Kasumi-1 (cell line): ENCODE data around the gene PRIMA1.

Source experiments
- DNase-seq, 2 experiments: peaks; one replicate each; lab custom pipeline; 2025; lab: John Stamatoyannopoulos, UW

Gene PRIMA1

DNA sequence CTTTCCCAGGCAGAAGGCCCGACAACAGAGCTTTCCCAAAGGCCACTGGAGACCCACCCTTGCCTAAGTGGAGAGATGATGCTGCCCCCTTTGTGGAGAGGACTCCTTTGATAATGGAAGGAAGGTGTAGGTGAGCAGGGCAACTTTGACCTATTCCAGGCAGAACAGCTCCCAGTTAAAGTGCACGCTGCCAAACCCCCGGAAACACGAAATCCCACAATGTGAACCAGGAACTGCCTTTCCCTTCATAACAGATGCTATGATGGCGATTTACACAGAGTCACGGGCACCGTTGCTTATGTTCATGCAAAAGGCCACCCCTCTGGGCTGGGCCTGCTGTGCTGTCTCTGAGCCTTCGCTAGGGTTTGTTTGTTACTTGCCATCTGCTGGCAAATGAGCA is 34.6 kb downstream of the PRIMA1 start:
- no peak for DNase-seq

DNA sequence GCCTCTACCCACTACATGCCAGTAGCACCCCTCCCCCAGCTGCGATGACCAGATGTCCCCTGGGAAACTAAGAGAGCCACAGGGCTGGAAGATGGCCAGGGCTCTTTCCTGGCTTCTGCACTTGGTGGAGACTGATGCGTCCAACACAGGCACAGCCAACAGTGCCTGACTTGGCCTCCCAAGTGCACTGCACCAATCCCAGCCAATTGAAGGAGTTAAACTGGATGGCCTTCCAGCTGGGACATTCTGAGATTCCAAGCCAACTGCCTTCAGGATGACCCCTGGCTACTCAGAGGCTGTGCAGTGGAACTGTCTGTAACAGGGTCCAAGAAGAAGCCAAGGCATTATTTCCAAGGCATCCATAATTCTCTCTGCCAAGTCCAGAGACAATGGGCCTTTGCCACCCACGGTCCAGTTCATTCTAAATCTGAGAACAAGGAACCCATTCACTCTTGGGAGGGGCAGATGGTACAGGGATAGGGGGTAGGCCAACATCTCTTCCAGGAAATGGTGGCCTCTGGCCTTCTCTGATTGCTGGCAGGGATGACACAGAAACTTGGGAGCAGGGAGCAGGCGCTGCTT is 35.2 kb downstream of the PRIMA1 start:
- DNase-seq, result no peak

DNA sequence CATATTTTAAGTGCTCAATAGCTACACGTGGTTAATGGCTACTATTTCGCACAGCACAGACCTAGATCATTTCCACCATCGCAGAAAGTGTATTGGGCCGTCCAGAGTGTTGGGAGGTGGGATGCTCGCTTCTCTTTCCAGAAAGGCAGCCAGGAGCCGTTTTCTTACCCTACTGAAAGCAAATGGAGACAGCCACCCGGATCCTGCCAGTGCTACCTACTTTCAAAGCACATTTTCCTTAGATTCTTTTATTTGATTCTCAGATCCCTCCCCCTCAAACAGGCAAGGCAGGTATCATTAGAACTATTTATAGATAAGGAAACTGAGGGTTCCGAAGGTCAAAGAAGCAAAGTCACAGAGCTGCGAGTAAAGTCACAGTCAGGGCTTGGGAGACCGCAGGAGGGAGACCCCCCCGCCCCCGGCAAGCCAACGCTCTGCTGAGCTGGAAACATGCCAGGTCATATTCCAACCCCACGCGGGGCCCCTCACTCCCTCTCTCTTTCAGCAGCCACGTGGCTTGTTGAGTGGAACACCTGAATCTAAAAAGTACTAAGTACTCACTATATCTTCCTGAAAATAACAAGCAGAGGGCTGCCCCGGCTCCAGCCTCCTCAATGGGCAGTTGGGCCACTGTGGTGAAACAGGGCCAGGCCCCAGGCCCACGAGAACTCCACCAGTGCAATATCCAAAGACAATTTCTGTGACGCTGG is 36.2 kb downstream of the PRIMA1 start:
- DNase-seq, result no peak

DNA sequence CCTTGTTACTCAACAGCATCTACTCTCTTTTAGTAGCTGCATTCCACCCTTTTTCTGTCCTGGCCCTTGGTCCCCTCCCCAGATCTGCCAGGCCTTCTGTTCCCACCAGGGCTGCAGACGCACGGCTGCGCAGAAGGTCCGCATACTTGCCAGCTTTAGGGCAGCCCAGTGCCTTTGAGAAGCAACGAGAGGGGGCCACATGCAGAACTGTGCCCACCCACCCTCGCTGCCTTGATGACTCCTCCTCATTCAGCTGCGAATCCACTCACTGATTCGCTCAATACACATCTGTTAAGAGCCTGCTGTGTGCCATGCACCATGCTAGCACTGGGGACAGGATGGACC is 39.2 kb downstream of the PRIMA1 start:
- no peak for DNase-seq

DNA sequence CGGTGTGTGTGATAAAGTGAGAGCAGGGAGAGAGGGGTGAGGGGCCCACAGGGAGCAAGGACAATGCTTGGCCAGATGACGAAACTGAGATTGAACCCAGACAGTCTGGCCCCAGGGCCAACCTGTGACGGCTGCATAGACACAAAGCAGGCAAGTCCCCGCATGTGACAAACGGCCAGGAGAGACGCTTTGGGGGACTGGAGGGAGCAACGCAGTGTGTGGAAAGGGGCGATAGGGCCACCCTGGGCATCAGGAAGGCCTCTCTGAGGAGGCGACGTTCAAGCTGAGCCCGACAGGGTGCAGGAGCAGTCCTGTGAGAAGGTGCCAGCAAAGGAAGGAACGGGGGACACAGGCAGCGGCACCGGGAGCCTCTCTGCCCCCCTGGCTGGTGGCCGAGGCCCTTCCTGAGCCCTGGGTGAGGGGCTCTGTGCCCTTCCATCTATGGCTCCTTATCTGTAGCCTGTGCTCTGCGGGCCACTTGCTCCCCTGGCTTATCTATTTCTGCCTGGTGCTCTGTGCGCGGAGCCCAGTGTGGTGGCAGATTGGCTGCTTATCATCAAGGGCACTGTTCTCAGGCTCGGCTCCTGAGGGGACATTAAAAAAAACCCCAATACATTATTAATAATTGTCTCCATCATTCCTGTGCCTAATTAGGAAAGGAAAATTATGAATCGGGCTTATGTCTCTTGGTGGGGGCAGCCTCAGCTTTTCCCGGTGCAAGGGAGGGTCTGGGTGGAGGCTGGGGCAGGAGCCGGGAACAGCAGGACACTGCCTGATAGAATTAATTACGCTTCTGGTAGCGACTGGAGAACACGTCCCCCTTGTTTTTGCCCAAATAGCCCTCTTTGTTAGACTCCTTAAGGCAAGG is 39.8 kb downstream of the PRIMA1 start:
- DNase-seq, result no peak

DNA sequence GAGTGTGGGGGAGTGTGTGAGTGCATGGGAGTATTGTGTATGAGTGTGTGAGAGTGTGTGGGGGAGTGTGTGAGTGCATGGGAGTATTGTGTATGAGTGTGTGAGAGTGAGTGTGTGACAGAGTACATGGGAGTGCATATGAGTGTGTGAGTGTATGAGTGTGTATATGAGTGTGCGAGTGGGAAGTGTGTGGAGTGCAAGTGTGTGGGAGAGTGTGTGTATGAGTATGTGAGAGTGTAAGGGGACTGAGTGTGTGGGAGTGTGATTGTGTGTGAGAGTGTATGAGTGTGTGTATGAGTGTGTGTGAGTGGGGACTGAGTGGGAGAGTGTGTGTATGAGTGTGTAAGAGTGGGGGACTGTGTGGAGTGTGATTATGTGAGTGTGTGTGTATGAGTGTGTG is 40.7 kb downstream of the PRIMA1 start:
- DNase-seq, result no peak

DNA sequence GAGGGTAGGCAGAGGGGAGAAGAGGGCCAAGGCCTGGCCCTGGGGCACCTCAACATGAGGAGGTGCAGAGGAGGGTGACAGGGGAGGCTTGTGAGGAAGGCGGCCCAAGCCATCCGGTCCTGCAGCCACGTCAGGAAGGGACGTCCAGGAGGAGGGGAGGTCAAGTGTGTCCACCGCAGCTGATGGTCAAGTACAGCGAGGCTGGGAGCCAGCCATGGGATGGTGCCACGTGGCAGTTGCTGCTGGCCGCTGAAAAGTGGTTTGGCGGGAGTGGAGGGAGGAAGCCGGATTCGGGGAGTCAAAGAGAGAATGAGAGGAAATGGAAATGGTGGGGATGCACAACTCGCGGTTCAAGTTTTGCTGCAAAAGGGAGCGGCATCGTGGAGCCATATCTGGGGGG is 41.2 kb downstream of the PRIMA1 start:
- DNase-seq, result no peak

DNA sequence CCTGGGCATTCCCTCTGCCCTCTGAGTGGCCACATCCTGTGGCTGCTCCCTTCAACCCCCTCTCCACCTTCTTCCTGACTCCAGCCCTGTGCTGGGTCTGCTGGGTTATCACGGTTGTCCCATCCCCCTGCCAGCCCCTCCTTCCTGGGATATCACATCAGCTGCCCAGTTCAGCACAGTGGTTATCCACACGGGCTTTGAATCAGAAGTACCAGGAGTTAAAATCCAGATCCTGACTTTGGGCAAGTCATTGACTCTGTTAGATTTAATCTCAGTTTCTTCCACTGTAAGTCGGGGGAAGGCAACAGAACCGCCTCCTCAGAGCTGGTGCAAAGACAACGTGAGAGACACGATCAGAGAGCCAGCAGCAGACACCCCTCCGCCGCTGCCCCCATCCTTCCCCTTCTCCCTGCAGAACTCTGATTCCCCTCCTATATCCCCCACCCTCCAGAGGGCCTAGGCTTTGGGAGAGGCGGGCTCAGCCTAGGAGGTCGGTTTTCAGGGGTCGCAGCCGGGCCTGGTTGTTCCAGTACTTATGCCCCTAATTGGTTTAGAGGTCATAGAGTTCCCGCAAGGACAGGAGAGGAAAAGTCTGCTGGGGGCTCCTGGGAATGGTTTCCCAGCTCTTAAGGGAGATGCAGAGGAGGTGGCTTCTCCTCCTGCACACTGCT is 42.5 kb downstream of the PRIMA1 start:
- no peak for DNase-seq

DNA sequence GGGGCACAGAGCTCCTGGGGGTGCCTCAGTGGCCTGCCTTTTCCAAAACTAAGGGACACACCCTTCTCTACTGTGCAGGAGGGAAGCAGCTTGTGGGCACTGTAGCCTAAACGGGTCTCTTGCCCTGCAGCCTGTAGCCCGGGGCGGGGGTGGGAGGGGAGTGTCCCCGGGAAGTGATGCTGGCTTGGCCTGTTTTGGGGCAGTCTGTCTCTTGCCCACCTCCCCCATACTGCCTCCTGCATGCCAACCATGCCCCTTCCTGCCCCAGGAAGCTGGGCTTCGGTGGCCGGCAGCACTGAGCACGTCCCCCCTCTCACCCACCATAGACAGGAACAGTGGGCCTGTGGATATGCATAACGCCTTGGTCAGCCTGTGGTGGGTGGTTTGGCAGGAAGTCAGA is 43.4 kb downstream of the PRIMA1 start:
- no peak for DNase-seq

DNA sequence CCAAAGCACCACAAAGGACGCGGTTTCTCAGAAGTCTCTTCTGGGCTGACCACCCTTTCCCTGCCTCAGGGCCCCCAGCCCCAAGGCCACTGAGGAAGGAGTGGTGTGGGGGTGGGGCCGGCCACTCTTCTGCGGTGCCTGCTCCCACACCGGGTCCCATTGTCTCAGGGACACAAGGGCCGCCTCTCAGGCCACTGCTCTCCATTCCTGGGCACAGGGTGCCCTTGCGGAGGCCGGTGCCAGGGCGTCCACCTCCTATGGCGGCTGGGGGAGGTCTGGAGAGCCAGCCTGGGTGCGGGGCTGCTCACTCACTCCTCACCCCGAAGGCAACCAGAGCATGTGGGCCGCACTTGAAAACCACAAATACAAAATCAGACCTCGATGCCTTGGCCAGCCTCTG is 44.1 kb downstream of the PRIMA1 start:
- DNase-seq, result no peak

DNA sequence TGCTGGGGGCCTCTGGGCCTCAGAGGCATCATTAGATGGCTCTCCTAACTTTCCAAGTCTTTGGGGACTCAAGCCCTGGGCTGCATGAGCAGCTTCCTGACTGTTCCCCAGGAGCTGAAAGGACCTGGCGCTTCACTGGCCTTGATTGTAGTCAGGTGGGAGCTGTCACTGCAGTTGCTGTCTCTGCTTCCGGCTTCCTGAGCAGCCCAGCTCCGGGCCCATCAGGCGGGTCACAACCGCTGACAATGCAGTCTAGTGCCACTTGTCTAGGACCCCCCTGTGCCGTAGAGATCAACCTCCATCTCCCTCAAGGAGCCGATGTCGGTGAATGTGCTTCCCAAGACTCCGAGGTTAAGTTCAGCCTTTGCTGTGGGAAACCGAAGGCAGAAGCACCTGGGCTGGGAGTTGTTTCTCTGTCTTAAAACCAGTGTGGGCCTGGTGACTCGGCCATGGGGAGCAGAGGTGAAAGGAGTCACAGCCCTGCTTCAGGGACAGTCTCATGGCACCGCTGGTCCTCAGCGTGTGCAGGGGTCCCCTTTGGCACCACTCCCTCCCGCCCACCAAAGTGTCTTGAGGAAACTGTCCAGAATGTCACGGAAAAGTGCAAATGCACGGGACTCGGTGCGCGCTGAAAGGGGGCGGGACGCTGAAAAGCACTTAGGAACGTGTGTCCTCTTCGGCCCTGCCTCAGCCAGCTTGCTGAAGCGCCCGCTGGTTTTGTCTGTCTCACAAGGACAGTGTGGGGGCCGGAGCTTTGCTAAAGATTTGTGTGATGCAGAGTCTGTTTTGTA is 44.8 kb downstream of the PRIMA1 start:
- DNase-seq, result no peak

DNA sequence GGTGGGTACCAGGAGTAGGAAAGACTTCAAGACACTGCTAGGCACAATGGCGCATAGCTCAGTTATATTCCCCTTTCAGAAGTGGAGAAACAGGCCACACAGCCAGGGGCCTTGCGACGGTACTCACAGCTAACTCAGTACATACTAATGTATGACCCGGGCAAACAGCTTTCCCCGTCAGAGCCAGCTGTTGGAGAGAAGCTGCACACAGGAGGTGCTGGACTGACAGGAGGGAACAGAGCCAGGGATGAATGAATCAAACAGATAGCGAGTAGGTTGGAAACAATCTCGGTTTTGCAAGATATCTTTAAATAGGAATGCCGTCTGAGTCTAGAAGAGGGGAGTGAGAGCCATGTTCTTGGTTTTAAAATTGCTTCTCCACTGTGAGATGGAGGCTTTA is 45.5 kb downstream of the PRIMA1 start:
- DNase-seq, result no peak

DNA sequence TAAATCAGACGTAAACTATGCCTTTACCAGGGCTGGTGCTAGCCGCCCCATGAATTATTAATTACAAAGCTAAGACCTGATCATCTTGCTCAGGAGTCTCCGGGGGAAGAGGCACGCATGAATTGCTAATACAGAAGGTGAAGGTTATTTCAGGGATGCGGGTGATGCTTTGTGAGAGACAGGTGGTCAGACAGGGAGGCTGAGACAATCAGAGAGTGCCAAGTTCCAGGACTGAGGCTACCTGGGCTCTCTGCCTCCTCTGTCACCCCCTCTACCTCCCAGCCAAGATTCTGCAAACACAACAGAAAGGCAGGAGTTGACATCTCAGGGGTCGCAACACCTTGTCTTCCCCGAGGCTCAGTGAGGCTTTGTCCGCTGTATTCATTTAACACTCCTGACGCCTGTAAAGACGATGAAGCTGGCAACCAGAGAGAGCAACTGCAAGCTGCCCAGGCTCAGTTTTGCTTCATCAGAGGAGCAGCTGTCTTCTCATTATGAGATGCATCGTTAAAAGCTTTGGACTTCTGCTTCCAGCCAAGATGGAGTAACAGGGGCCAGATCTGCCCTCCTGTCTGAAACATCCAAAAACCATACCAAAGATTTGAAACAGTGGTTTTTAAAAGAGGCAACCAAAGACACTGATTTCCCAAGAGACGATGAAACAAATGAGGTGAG is 46.6 kb downstream of the PRIMA1 start:
- DNase-seq, result no peak

DNA sequence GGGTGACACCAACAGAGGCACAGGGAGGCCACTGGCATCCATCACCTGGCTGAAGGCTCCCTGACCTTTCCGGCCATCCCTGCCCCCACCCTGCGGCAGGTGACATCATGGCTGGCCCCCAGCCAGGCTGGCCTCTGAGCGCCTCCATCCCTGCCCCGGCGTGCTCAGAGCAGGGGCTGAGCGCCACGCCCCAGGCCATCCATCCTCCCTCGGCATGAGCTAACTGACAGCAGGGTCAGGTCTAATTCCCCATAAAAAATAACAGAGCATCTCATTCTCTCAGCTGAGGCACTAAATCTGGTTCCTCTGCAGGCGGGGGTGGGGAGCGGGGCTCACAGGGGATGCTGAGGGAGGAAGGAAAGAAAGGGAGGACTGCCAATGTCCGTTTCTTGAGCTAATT is 50.7 kb downstream of the PRIMA1 start:
- DNase-seq, result no peak

DNA sequence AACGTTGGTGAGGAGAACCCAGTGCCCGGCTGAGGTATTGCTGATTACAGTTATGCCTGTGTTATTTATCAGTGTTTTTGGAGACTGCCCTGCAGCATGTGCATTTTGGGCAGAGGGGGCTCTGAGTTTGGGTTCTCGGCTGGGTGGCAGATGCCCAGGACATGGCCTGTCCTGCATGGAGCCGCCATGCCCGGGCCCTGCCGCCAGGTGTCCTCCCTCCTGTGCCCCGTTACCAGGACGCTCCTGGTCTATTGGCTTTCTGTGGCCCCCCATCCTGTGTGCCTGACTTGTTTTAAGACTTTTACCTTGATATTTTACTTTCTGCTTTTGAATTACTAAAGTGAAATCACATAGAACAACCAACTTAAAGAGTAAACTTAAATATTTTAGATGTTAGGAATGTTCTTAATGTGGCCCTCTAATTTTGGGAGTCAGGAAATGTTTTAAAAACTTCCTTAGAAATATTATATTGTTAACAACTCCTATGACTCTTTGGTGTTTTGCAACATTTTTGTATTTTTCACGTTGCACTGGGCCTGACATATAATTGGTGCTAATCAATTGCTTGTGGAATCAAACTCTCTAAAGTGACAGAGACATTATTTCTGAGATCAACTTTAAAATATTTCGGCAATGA is 51.8 kb downstream of the PRIMA1 start:
- no peak for DNase-seq

DNA sequence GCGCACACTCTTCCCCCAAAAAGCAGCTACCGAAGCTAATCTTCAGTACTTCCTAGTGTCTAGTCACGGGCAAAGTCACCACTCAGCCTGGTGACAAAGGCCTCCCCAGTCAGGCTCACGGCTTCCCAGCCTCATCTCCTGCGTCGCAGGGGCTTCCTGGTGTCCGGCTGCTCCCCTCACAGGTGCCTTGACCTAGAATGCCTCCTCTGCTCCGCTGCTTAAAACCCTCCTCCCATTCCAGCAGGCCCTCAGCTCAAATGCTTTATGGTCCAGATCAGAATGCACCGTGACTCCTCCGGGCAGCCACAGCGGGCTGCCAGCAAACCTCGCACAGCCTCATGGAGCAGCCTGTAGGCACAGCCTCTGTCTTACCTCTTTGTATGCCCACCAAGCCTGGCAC is 53.1 kb downstream of the PRIMA1 start:
- DNase-seq, result no peak

DNA sequence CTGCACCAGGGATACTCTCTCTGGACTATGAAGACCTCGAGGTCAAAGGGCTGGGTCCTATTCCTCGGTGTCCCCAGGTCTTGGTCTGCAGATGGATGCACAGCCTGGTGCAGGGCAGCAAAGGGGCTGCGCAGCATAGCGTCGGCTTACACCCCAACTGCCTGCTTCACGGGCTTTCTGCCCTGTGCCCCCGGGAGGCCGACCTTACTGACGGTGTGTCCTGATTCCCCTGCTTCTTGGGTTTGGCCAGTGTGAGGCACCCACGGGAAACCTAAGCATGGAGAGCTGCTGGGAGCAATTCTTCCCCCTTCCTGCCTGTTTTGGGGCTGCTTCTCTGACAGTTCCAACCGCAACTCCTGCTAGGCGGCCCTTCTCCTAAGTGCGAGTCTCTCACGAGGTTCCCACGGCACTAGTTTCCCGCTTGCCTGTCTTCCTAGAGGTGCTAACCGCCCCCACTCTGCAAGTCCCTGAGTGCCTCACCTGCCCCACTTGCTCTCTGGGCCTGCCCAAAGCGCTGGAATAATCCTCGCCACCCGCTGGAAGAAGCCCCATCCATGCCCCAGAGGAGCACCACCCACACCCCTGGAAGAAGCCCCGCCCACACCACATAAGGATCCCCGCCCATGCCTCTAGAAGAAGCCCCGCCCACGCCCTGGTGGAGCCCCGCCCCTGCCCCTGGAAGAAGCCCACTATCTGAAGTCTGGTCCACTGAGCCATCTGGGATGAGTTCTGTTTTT is 54.0 kb downstream of the PRIMA1 start:
- no peak for DNase-seq

DNA sequence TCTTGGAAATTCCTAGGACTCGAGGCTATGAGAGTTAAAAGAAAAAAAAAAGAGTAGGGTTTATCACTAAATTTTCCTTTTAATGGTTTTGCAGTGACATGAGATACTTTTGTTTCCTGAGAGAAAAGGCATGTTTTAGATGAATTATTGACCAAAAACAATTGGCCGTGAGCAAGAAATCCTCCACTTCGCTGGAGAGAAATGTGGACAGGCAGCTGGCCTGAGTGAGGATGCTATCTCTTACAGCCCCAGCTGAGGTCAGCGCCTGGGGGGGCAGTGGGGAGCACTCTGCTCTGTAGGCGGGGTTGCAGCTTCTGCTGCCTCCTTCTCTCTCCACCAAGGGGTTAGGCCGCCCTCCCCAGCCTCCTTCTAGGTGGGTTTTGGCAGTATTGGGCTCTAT is 54.7 kb downstream of the PRIMA1 start:
- DNase-seq, result no peak

DNA sequence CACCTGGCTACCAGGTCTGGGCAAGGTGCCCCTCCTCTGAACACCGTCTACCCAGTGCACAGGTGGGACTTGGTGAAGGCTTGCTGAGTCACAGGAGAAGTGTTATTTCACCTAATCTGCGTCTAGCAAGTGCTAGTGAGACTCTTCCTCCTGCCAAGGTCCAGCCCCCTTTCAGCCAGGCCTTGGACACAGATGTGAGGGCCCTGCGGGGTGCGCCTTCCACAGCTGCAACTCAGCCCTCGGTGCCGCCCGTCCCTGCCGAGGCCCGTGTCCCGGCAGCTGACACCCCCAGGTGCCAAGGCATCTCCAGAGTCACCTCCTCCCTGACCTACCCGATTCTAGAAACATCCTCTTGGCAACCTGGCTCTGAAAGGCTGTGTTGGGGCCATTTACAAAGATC is 55.1 kb downstream of the PRIMA1 start:
- DNase-seq, result no peak

DNA sequence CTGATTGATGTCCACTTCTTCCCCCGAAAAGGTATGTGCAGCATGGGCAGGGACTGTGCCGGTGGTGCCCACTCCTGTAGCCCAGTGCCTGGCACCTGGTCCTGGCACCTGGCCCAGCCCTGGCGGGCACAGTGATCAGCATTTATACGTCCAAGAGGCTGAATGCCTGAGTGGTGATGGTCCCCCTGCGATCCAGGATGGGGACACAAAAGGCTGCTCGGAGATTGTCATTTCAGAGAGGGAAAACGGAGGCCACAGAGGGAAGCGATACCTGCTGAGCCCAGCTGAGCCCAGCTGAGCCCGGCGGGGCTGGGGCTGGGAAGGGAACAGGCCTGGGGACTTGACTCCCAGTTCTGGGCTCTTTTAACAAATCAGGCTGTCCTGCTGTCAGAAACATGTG is 55.8 kb downstream of the PRIMA1 start:
- no peak for DNase-seq
